HK-2 (cell line): Measurements from ENCODE around the gene TET2.

Source experiments
- DNase-seq: peaks from one replicate; pipeline ENCODE4 v3.0.0-alpha.2; 2018; ENCODE audit not compliant: unreplicated experiment

TET2 gene

DNA sequence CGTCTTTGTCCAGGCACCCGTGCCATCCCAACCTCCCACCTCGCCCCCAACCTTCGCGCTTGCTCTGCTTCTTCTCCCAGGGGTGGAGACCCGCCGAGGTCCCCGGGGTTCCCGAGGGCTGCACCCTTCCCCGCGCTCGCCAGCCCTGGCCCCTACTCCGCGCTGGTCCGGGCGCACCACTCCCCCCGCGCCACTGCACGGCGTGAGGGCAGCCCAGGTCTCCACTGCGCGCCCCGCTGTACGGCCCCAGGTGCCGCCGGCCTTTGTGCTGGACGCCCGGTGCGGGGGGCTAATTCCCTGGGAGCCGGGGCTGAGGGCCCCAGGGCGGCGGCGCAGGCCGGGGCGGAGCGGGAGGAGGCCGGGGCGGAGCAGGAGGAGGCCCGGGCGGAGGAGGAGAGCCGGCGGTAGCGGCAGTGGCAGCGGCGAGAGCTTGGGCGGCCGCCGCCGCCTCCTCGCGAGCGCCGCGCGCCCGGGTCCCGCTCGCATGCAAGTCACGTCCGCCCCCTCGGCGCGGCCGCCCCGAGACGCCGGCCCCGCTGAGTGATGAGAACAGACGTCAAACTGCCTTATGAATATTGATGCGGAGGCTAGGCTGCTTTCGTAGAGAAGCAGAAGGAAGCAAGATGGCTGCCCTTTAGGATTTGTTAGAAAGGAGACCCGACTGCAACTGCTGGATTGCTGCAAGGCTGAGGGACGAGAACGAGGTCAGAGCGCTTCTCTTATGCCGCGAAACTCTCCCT, at the start of gene TET2:
Gene TET2 (plus strand): TSS at position 601 of the 740 bp plus-strand sequence. CDS start 87,067 bp downstream, outside the sequence.
- DNase-seq, result peak; percentile 76

DNA sequence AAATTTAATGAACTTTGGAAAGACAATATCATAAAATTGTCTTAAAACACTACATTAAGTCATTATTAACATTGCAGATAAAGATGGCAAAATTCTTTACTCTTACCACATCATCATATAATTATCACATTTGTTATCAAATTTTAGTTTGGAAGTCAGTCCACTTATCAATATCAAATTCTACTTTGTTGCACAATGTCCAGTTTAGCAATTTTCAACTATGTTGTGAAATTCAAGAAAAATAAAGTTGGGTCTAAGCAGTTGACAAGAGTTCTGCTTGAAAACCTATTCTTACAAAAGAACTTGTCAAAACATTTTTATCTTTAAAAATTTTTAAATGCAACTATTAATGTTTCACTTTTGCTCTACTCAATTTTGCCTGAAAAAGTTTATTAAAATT, 44.7 kb upstream of the TET2 start:
- no peak for DNase-seq

GRCh38 chr4:105106426-105106825, 40.2 kb upstream of the TET2 start:
- DNase-seq, result no peak

- DNase-seq, result no peak
Observed at GRCh38 chr4:105107095-105107856, 39.4 kb upstream of the TET2 start.

GRCh38 chr4:105108971-105109370, 37.7 kb upstream of the TET2 start:
- DNase-seq, result no peak

DNA sequence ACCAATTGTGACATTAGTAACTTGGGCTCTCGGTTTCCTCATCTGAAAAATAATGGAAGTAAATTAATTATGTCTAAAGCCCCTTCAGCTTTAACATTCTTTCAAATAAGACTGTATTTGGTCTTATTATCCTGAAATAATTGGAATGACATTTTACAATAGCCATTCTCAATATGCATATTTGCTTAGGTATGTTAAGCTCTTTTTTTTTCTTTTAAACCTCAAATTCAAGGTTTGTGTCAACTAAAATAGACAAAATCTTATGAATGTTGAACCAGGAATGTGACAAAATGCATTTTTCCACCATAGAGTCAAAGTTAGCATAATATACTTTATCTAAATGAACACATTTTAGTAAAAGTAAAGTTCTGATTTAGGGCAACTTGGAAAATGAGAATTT, 34.4 kb upstream of the TET2 start:
- DNase-seq, result no peak

DNA sequence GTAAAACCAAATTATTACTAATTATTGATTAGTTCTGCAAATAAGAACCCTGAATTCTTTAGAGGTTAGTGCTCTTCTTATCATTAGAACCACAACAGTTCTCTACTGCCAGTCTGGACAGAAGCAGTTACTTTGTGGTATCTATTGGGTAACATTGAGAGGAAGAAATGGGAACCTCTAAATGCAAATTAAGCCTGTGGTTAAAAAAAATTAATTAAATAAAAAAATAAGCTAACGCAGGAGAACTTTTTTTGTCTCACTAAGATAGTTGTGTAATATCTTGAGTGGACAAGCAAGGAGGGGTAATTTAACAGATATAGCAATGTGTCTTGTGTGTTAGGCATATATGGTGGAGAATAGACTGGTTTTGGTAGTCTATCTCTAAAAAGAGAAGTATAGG, 32.9 kb upstream of the TET2 start:
- DNase-seq, result no peak

- no peak for DNase-seq
Observed at GRCh38 chr4:105116616-105117319, 29.9 kb upstream of the TET2 start.

DNA sequence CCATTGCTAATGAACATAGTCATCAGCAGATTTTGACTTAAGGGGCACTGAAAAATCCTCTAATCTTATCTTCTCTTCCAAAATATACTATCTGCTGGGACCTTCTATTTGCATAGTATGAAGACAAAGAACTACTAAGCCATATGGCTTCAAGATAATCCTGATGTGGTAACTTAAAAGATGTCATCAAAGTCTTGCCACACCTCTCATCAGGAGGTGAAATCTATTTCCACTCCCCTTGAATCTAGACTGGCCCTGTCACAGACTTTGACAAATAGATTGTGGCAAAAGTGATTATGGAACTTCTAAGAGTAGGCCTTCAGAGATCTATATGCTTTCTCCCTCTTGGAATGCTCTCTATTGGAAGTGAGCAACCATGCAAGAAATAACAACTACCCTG, 27.3 kb upstream of the TET2 start:
- DNase-seq, result no peak

DNA sequence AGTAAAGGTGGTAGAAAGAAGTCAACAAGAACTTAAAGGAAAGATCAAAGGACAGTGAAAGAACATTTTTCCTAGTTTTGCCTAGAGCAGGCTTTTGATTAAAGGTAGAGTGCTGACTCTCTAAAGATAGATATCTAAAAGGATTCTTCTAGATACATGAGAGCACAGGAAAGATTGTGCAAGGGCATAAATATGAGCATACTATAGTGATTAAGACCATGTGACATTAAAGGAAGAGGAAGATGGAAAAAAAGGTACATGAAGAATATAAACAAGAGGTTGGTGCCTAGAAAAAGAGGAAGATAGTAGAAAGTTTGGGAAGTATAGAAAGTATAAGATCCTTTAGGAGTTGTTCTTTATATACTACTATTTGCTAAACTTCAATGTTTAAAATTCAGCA, 26.1 kb upstream of the TET2 start:
- DNase-seq, result no peak

DNA sequence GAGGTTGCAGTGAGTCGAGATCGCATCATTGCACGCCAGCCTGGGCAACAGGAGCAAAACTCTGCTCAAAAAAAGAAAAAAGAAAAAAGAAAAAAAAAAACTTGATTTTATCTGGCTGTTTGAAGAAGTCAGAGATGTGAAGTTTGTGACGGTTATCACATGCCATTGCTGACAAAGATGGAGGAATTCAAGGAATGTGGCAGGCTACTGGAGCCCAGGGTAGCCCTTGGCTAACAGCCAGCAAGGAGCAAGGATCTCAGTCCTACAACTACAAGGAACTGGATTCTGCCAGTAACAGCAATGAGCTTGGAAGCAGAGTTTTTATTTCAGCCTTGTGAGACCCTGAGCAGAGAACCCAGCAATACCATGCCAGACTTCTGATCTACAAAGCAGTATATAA, 24.3 kb upstream of the TET2 start:
- DNase-seq, result peak; percentile 58

GRCh38 chr4:105126311-105127169, 20.1 kb upstream of the TET2 start:
- no peak for DNase-seq

- no peak for DNase-seq
Observed at GRCh38 chr4:105127170-105127445, 19.6 kb upstream of the TET2 start.

DNA sequence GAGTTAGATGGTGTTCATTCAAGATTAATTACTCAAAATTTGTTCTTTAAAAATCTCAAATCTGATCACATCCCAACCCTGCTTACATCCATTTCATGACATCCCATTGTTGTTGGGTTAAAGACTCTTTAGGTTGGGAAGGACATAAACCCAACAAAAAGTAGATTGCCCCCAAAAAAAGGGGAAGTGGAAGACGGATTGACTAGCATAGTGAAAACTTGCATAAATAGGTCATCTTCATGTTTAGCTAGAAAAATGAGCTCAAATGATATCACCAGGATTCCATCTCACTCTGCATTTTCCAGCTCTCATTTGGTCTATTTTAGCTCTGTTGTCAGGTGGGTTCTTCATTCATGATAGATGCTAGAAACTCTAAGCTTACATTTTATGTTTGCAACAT, 18.5 kb upstream of the TET2 start:
- DNase-seq, result no peak

GRCh38 chr4:105129286-105130040, 17.2 kb upstream of the TET2 start:
- no peak for DNase-seq

DNA sequence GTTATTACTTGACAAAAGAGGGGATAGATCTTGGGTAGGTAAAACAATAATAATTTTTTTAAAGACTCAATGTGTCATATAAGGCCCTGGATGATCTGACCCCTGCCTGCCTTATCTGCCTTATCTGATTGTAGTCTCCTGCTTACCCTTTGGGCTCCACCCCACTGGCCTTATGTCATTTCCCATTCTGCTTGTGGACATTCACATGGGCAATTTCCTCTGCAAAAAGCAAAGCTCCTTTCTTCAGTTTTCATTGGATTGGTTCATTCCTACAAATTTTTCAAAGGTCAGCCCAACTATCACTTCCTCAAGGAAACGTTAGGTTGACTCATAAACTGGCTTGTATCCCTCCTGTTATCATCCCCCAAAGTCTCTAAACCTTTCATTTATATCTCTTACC, 15.7 kb upstream of the TET2 start:
- DNase-seq, result no peak

DNA sequence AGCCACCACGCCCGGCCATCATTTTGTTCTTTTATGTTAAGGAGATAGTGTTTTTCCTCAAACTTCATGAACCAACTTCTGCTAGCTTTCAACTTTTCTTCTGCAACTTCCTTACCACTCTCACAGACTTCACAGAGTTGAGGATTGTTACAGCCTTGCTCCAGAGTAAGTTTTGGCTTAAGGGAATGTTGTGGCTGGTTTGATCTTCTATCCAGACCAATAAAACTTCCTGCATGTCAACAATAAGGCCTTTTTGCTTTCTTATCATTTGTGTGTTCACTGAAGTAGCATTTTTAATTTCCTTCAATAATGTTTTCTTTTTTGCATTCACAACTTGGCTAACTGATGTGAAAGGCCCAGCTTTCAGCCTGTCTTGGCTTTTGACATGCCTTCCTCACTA, 12.7 kb upstream of the TET2 start:
- no peak for DNase-seq

DNA sequence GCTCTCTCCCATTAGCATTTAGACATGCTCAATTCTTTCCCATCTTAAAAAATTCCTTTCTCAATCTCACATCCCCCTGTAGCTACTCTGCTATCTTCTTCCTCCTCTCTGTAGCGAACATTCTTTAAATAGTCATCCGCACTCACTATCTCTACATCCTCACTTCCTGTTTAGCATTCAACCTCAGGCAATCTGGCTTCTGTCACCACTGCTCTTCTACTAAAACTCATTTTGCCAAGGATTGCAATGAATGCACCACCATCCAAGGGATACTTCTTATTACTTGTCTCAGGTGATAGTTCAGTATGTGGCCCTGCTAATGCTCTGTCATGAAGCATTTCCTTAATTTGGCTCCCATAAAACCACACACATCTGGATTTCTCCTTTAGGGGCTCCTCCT, 10.9 kb upstream of the TET2 start:
- no peak for DNase-seq

DNA sequence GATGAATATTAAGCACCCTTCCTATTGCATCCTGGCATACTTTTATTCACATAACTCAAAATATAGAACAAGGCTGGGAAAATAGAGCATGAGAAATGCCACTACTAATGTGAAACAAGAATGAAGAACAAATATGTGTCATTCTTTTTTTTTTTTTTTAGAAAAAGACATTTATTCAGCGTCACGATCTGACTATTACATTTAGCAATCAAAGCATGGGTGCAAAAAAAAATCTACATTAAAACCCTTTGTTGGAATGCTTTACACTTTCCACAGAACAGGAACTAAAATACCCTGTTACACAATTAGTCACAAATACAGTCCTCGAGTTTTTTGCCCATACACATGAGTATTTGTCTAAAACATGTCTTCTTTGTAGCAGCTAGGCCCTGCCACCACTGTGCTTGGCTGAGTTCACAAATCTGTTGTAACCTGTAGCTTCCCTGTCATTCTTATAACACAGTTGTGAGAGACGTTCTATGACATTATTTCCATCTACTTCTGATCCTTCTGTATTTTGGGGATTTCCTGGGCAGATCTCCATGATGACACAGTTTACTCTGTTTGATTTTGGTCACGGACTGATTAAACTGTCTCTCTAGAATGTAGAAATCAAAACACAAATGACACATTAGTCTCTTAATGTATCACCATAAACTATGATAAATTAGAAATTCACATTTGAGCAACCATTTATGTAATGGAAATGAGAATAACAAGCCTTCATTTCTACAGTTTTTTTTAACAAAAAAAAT, 9.4 kb upstream of the TET2 start:
- DNase-seq, result no peak

DNA sequence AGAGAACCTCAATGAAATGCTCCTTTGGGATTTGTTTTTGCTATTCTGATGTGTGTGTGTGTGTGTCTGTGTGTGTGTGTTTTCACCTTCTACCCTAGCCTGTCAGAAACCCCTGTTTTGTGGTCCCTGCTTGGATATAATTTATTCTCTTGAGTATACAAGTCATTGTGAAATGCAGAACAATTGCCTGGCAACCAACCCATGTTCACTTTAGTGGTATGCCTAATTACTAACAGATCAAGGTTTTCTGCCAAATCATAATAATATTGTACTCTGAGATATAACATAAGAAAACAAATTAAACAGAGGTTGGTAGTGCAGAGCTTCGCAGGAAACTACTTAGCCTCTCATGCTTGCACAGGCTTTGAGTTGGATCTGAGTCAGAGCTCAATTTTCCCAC, 7.0 kb upstream of the TET2 start:
- no peak for DNase-seq
